Activated naive CD4-positive, alpha-beta T cell treated with anti-CD3 and anti-CD28 coated beads, Interleukin-2, amount 50 U/mL, for 72 hours (primary cell): ENCODE data around the gene SNX25. TPM values are rescaled to one million over a fixed set of nuclear protein-coding genes. Genes with fewer than 3 reads are reported as not detected.
"Not testable (repeated sequence)": the region's sequence is repeated elsewhere in the genome, so short reads cannot be mapped to it uniquely, and the experiment has no call there.

Experiments used
- ATAC-seq, 2 donors: fragments of 150-1000 bp; cut with Tn5 transposase; 2 replicates each; pipeline ENCODE4 v1.10.0; 2021; ENCODE audit warnings: mild to moderate bottlenecking in 2 of 2, moderate library complexity in 2 of 2
- DNase-seq, 2 donors: peaks; one replicate each; pipeline ENCODE4 v3.0.0; 2021 to 2022; ENCODE audit warnings: low spot score in 2 of 2
- H3K27ac Mint-ChIP-seq, 2 donors: one replicate each; pipeline ENCODE4 v1.8.0; 2022; ENCODE audit warnings: mild to moderate bottlenecking in 2 of 2, mixed read lengths in 2 of 2
- H3K36me3 Mint-ChIP-seq, 2 donors: one replicate each; pipeline ENCODE4 v1.8.0; 2022; ENCODE audit warnings: mixed read lengths in 2 of 2
- H3K9me3 Mint-ChIP-seq, 2 donors: one replicate each; pipeline ENCODE4 v1.8.0; 2022; ENCODE audit warnings: mixed read lengths in 2 of 2
- total RNA-seq, 2 donors: library from RNA; stranded (reverse); gene quantifications; one replicate each; pipeline ENCODE4 v1.2.3, GENCODE V29; 2022

The SNX25 gene
- total RNA-seq, 2 donors from 2014 or later, result 9.8 to 19.9 TPM

GRCh38 chr4:185240486-185240885 is 31.1 kb downstream of the SNX25 start:
- not testable (repeated sequence) for H3K36me3 Mint-ChIP-seq, H3K27ac Mint-ChIP-seq, ATAC-seq, DNase-seq, H3K9me3 Mint-ChIP-seq

GRCh38 chr4:185242749-185243533 is 33.5 kb downstream of the SNX25 start:
- Mint-ChIP-seq H3K9me3 (no peaks in the 10 kb centered on the region), H3K27ac (no peak overlapping the region), H3K36me3 (peaks cover 0 to 5% of the 10 kb centered on the region in 2 donors)
- DNase-seq (no peak), ATAC-seq (no peak)

DNA sequence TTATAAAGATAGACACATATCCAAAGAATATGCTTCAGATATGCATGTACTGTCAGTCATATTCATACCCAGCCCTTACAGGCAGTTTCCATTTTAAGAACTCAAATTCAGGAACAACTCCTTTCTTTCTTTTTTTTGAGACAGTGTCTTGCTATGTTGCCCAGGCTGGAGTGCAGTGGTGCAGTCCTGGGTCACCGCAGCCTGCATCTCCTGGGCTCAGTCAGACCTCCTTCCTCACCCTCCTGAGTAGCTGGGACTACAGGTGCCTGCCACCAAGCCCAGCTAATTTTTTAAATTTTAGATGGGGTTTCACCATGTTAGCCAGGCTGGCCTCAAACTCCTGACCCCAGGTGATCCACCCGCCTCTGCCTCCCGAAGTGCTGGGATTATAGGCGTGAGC is 34.5 kb downstream of the SNX25 start:
- H3K36me3 Mint-ChIP-seq, result peaks cover 0 to 5% of the 10 kb centered on the region in 2 donors
- ATAC-seq, result no peak

GRCh38 chr4:185244763-185245162 is 35.4 kb downstream of the SNX25 start:
- no peak for DNase-seq
- H3K9me3 Mint-ChIP-seq, result no peaks in the 10 kb centered on the region
- peaks cover 0 to 5% of the 10 kb centered on the region in 2 donors for H3K36me3 Mint-ChIP-seq
- H3K27ac Mint-ChIP-seq, result no peak overlapping the region
- no peak for ATAC-seq

More for the DNA sequence above, 34.5 kb downstream of the SNX25 start:
- H3K9me3 Mint-ChIP-seq, result no peaks in the 10 kb centered on the region
- no peak for DNase-seq
- H3K27ac Mint-ChIP-seq, result peak overlapping the region in 1 of 2 donors; percentile 51

DNA sequence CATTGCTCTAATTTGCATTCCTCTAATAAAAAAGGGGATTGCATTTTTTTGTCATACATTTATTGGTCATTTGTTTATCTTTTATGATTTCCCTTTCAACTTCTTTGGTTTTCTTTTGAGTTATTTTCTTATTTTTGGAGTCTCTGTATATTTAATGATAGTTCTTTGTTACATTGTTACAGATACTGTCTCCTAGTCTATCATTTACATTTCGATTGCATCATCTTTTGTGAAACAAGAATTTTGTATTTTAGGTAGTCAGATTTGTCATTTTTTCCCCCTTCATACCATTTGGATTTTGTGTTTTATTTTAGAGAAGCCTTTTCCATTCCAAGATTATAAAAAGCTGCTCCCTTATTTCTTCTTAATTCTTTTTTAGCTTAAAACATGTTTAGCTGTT is 37.1 kb downstream of the SNX25 start:
- no peaks in the 10 kb centered on the region for H3K9me3 Mint-ChIP-seq
- ATAC-seq (no peak), DNase-seq (no peak)
- H3K36me3 Mint-ChIP-seq, result peaks cover 0 to 12% of the 10 kb centered on the region in 2 donors
- no peak overlapping the region for H3K27ac Mint-ChIP-seq

- Mint-ChIP-seq H3K27ac (no peak overlapping the region), H3K9me3 (no peaks in the 10 kb centered on the region), H3K36me3 (peaks cover 0 to 12% of the 10 kb centered on the region in 2 donors)
- ATAC-seq, result peak; percentile 66 to 77
- no peak for DNase-seq
Observed at GRCh38 chr4:185247151-185247550, 37.8 kb downstream of the SNX25 start.

- no peak for DNase-seq
- H3K27ac Mint-ChIP-seq, result no peak overlapping the region
- no peaks in the 10 kb centered on the region for H3K9me3 Mint-ChIP-seq
- H3K36me3 Mint-ChIP-seq, result peaks cover 0 to 14% of the 10 kb centered on the region in 2 donors
- ATAC-seq, result peak in 1 of 2 donors; percentile 28
Observed at GRCh38 chr4:185248393-185249039, 39.1 kb downstream of the SNX25 start.

- DNase-seq, result no peak
- H3K27ac Mint-ChIP-seq, result no peak overlapping the region
- no peak for ATAC-seq
- H3K36me3 Mint-ChIP-seq, result peaks cover 0 to 19% of the 10 kb centered on the region in 2 donors
- H3K9me3 Mint-ChIP-seq, result no peaks in the 10 kb centered on the region
Observed at GRCh38 chr4:185249105-185249504, 39.7 kb downstream of the SNX25 start.

GRCh38 chr4:185254434-185254833 is 45.0 kb downstream of the SNX25 start:
- H3K36me3 Mint-ChIP-seq, result peaks cover 0 to 17% of the 10 kb centered on the region in 2 donors
- ATAC-seq (peak in 1 of 2 donors; percentile 72), DNase-seq (no peak)
- no peak overlapping the region for H3K27ac Mint-ChIP-seq
- no peaks in the 10 kb centered on the region for H3K9me3 Mint-ChIP-seq

GRCh38 chr4:185255868-185256267 is 46.5 kb downstream of the SNX25 start:
- peaks cover 0 to 11% of the 10 kb centered on the region in 2 donors for H3K36me3 Mint-ChIP-seq
- DNase-seq (no peak), ATAC-seq (no peak)
- H3K9me3 Mint-ChIP-seq, result no peaks in the 10 kb centered on the region
- H3K27ac Mint-ChIP-seq, result no peak overlapping the region

DNA sequence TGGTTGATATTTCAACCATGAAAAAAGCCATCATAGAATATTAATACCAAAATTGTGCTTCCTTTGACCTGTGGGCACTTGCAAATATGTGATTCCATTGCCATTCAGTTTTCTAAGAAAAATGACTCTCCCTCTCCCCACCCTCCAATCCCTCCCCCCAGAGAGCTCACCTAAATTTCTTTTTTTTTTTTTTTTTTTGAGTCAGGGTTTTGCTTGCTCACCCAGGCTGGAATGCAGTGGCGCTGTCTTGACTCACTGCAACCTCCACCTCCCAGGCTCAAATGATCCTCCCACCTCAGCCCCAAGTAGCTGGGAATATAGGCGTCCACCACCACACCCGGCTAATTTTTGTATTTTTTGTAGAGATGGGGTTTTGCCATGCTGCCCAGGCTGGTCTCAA is 47.0 kb downstream of the SNX25 start:
- DNase-seq (no peak), ATAC-seq (no peak)
- H3K36me3 Mint-ChIP-seq, result peaks cover 0 to 11% of the 10 kb centered on the region in 2 donors
- no peak overlapping the region for H3K27ac Mint-ChIP-seq
- H3K9me3 Mint-ChIP-seq, result no peaks in the 10 kb centered on the region

DNA sequence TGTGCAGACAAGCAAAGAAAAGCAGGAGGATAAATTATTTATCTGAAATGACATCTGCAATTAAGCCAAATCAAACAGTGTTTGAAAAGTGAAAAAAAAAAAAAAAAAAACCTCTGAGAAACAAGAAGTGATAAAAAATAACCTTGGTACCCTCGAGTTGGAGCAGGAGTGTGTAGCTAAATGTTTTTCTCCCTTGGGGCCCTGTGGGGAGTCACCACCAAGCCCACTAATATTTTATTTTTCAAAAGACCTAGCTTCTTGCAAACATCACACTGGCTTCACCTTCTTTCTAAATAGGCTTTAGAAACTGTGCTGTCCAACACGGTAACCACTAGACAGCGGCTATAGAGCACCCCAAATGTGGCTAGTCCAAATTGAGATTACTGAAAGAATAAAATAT is 47.7 kb downstream of the SNX25 start:
- DNase-seq, result no peak
- Mint-ChIP-seq H3K36me3 (peaks cover 0 to 11% of the 10 kb centered on the region in 2 donors), H3K27ac (no peak overlapping the region), H3K9me3 (no peaks in the 10 kb centered on the region)
- ATAC-seq, result no peak

DNA sequence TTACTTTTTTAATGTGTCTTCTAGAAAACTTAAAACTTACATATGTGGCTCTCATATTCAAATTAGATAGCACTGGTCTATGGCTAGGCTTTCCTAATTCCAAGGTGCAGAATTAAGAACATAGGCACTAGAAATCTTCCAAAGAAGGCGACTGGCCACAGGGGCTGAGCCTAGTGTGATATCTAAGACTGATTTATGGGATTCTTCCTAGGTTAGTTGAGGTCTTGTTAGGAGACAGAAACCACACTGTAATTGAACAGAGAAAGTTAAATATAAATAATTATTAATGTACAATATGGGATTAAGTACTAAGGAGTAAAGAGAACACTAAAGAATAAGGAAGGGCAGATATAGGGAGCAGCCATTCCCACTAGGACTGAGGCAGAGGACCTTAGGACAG is 48.3 kb downstream of the SNX25 start:
- DNase-seq (no peak), ATAC-seq (no peak)
- Mint-ChIP-seq H3K27ac (no peak overlapping the region), H3K9me3 (no peaks in the 10 kb centered on the region), H3K36me3 (peaks cover 0 to 11% of the 10 kb centered on the region in 2 donors)

DNA sequence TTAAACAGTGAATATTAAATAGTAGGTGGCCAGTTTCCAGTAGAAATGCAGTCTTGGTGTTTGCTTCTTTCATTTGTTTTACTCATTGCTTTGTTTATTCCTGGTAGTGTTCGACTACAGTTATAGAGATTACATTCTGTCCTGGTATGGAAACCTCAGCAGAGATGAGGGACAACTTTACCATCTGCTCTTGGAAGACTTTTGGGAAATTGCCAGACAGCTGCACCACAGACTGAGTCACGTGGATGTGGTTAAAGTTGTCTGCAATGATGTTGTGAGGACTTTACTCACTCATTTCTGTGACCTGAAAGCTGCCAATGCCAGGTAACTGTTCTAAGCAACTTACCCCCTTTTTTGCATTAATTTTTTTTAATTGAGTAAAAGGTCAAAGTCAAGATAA is 49.3 kb downstream of the SNX25 start:
- H3K27ac Mint-ChIP-seq, DNase-seq, H3K9me3 Mint-ChIP-seq, H3K36me3 Mint-ChIP-seq: not testable (repeated sequence)
- ATAC-seq, result peak; percentile 64 to 77

DNA sequence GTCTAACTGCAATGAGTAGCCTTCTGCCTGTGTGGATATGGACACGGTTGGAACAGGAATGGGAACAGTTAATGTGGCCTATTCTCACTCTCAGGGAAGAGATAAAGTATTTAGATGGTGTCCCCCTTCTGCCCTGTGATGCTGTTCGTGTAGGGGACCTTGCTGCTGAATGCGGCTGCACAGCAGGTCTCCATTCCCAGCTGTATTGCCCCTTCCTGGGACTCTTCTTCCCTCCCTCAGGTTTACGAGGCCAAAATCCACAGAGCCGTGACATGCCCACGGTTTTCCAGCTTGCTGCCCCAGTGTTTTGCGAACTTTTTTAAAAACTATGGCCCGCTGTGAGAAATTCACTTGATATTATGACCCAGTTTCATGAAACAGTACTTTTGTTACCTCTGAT is 50.3 kb downstream of the SNX25 start:
- Mint-ChIP-seq H3K36me3 (no peaks in the 10 kb centered on the region), H3K9me3 (no peaks in the 10 kb centered on the region), H3K27ac (no peak overlapping the region)
- DNase-seq (no peak), ATAC-seq (no peak)

GRCh38 chr4:185261946-185262345 is 52.5 kb downstream of the SNX25 start:
- DNase-seq (no peak), ATAC-seq (no peak)
- Mint-ChIP-seq H3K27ac (no peak overlapping the region), H3K36me3 (no peaks in the 10 kb centered on the region), H3K9me3 (no peaks in the 10 kb centered on the region)

DNA sequence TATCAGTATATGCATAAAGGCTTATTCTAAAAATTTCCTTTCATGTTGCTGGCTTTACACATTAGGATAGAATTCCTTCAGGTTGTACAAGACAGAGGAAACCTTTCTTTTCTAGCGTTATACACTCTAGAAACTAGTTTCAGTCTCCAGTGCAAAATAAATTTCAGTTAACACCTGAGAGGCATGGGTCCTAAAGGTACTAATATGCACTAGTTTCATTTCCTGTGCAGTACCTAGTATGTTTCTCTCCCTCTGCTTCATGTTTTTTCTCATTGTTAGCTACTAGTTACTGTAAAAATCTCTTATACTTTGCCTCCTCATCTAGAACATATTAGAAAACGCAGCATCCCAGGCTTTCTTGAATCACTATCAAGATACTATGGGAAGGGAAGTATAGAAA is 54.0 kb downstream of the SNX25 start:
- no peaks in the 10 kb centered on the region for H3K9me3 Mint-ChIP-seq
- no peaks in the 10 kb centered on the region for H3K36me3 Mint-ChIP-seq
- H3K27ac Mint-ChIP-seq, result peak overlapping the region in 1 of 2 donors; percentile 41
- ATAC-seq (peak in 1 of 2 donors; percentile 38), DNase-seq (no peak)

- DNase-seq, result no peak
- H3K36me3 Mint-ChIP-seq, result peaks cover 0 to 3% of the 10 kb centered on the region in 2 donors
- no peak overlapping the region for H3K27ac Mint-ChIP-seq
- no peaks in the 10 kb centered on the region for H3K9me3 Mint-ChIP-seq
- peak in 1 of 2 donors; percentile 61 for ATAC-seq
Observed at GRCh38 chr4:185265942-185266341, 56.5 kb downstream of the SNX25 start.
